Measurements from ENCODE around the gene SCYL3. TPM values are rescaled to one million over a fixed set of nuclear protein-coding genes. Genes with fewer than 3 reads are reported as not detected.
A peak's percentile ranks its signal among the peaks of the same experiment; 100 is the strongest.

Gene SCYL3
- total RNA-seq, 4 donors from 2014 or later, result 17.2 to 24.0 (median 17.7) TPM

GRCh38 chr1:169894424-169895145 is 889 bp upstream of the SCYL3 start:
- intact Hi-C loops (cut with DNase I; ENCODE audit: low total_unique reads), result no loop called here
- 35 to 36% methylated on average over 15 of the region's 15 CpGs for WGBS, 2 donors

GRCh38 chr1:169892927-169893644 is 610 bp downstream of the SCYL3 start:
- H3K4me3 ChIP-seq (ENCODE audit: low read depth, poor library complexity, severe bottlenecking), result peak overlapping the region; percentile 96
- TF ChIP-seq CTCF (IDR thresholded peaks at IDR 0.05) (no peak), POLR2A (IDR thresholded peaks at IDR 0.05) (no peak)
- intact Hi-C loops (cut with DNase I; ENCODE audit: low total_unique reads), result no loop called here
- peak in 1 of 2 donors; percentile 23 for DNase-seq (ENCODE audit: low spot score in 2 of 2)
- WGBS, 2 donors, result 0 to 1% methylated on average over 35 to 45 of the region's 51 CpGs

More at GRCh38 chr1:169894424-169895145, 889 bp upstream of the SCYL3 start:
- H3K4me3 ChIP-seq (ENCODE audit: low read depth, poor library complexity, severe bottlenecking), result no peak overlapping the region
- no peak for DNase-seq (ENCODE audit: low spot score in 2 of 2)
- no peak for TF ChIP-seq POLR2A (IDR thresholded peaks at IDR 0.05)
- TF ChIP-seq CTCF (IDR thresholded peaks at IDR 0.05), result no peak

GRCh38 chr1:169892176-169892926 is 1.3 kb downstream of the SCYL3 start:
- TF ChIP-seq CTCF (IDR thresholded peaks at IDR 0.05) (no peak), POLR2A (IDR thresholded peaks at IDR 0.05) (no peak)
- intact Hi-C loops (cut with DNase I; ENCODE audit: low total_unique reads), result no loop called here
- 34 to 39% methylated on average over 8 of the region's 8 CpGs for WGBS, 2 donors
- peak overlapping the region; percentile 96 for H3K4me3 ChIP-seq (ENCODE audit: low read depth, poor library complexity, severe bottlenecking)
- DNase-seq (ENCODE audit: low spot score in 2 of 2), result no peak

- WGBS, 2 donors, result 37 to 50% methylated on average over 2 of the region's 2 CpGs
- H3K4me3 ChIP-seq (ENCODE audit: low read depth, poor library complexity, severe bottlenecking), result no peak overlapping the region
Measured at GRCh38 chr1:169891539-169891885, 2.2 kb downstream of the SCYL3 start.

More at GRCh38 chr1:169891539-169891885, 2.2 kb downstream of the SCYL3 start:
- TF ChIP-seq POLR2A (IDR thresholded peaks at IDR 0.05) (no peak), CTCF (IDR thresholded peaks at IDR 0.05) (no peak)
- DNase-seq (ENCODE audit: low spot score in 2 of 2), result no peak
- intact Hi-C loops (cut with DNase I; ENCODE audit: low total_unique reads), result no loop called here

All from lower leg skin (tissue), 4 donors.